Gastroesophageal sphincter (tissue), 3 donors: ENCODE measurements around the gene HAVCR2.

Source experiments
- CTCF ChIP-seq, 4 experiments: fragments of 200-600 bp in 2 of 4; fragments of 450-650 bp in 2 of 4; sonication (generic) in 1 of 4; IDR thresholded peaks; one replicate each; pipeline ENCODE4 v1.5.1; 2017 to 2019; ENCODE audit warnings: antibody characterized with exemption in 4 of 4, mild to moderate bottlenecking in 2 of 4, moderate library complexity in 2 of 4
- EP300 ChIP-seq: sonication (generic); formaldehyde crosslinking; IDR thresholded peaks from one replicate; pipeline ENCODE4 v1.6.1; 2017; ENCODE audit warnings: antibody characterized with exemption, mild to moderate bottlenecking
- POLR2A ChIP-seq, 2 donors: fragments of 450-650 bp; IDR thresholded peaks; one replicate each; pipeline ENCODE4 v1.6.1; 2017; ENCODE audit warnings: antibody characterized with exemption in 2 of 2, mild to moderate bottlenecking in 2 of 2, moderate library complexity in 1 of 2
- POLR2AphosphoS5 ChIP-seq: sonication (generic); formaldehyde crosslinking; IDR thresholded peaks from one replicate; pipeline ENCODE4 v1.6.1; 2017; ENCODE audit warnings: antibody characterized with exemption

- TF ChIP-seq CTCF (IDR thresholded peaks at IDR 0.05): no peak
- TF ChIP-seq POLR2AphosphoS5: no peak
- TF ChIP-seq EP300: no peak
- no peak for TF ChIP-seq POLR2A (IDR thresholded peaks at IDR 0.05)
These were observed 58.8 kb downstream of the HAVCR2 start for GRCh38 chr5:157050050-157050449.
